HepG2 (cell line): ENCODE results near the gene ETS1. TPM values are rescaled to one million over a fixed set of nuclear protein-coding genes. Genes with fewer than 3 reads are reported as not detected.

Source experiments
- ATAC-seq: fragments of 200-7000 bp; cut with Tn5 transposase; 3 replicates; pipeline ENCODE4 v1.9.1; 2020; ENCODE audit warnings: mild to moderate bottlenecking, moderate library complexity
- BruUV-seq: library from RNA; stranded (reverse); fragments of 400-500 nt; replicated peaks from 2 replicates; lab custom pipeline; 2021; lab: Mats Ljungman, UMichigan
- CTCF ChIA-PET: fragments of 300-600 bp; formaldehyde crosslinking; extraction: SDS; loops from one replicate; lab custom pipeline; 2021; ENCODE audit warnings: low total read pairs, inconsistent platforms, low intra/inter-chr PET ratio; lab: Yijun Ruan, JAX
- POLR2A ChIA-PET: fragments of 350-600 bp; sonication (Branson Sonifier 250); formaldehyde crosslinking; loops from one replicate; lab custom pipeline; 2020; ENCODE audit warnings: antibody characterized with exemption, inconsistent platforms; lab: Yijun Ruan, JAX
- DNase-seq: peaks from one replicate; pipeline ENCODE4 v3.0.0-alpha.2; 2015; ENCODE audit warnings: low spot score
- FAIRE-seq: peaks from 3 replicates; lab custom pipeline; 2011; peaks lifted over from hg19 to GRCh38; lab: Jason Lieb, UNC
- H2AFZ ChIP-seq: one replicate; pipeline ENCODE4 v1.6.1; 2011; ENCODE audit warnings: low read length, inconsistent platforms
- H3K27ac ChIP-seq: fragments of 300-600 bp; 3 replicates; pipeline ENCODE4 v1.8.0; 2011; ENCODE audit warnings: mixed run types, mild to moderate bottlenecking, mixed read lengths, low read length, inconsistent platforms; ENCODE audit not compliant: insufficient read depth; ENCODE audit errors: extremely low read length
- H3K27me3 ChIP-seq, 2 experiments: fragments of 200-600 bp in 1 of 2; 2 replicates in 1 of 2; 3 replicates in 1 of 2; pipeline versions ENCODE4 v1.6.0 to v1.8.0; 2011; ENCODE audit warnings: low read length in 2 of 2, mild to moderate bottlenecking in 2 of 2, moderate library complexity in 2 of 2, inconsistent platforms in 1 of 2; ENCODE audit not compliant: insufficient read depth in 2 of 2, control insufficient read depth in 1 of 2
- H3K36me3 ChIP-seq, 2 experiments: fragments of 200-600 bp in 1 of 2; replicated peaks in 1 of 2; 2 replicates in 1 of 2; 3 replicates in 1 of 2; pipeline versions ENCODE4 v1.5.1 to v1.8.0; 2011; ENCODE audit warnings: low read length in 2 of 2, inconsistent platforms in 1 of 2; ENCODE audit not compliant: insufficient read depth in 2 of 2, control insufficient read depth in 1 of 2
- H3K4me1 ChIP-seq: 2 replicates; pipeline ENCODE4 v1.5.1; 2012; ENCODE audit warnings: low read length, inconsistent platforms; ENCODE audit not compliant: insufficient read depth
- H3K4me2 ChIP-seq: 2 replicates; pipeline ENCODE4 v1.6.0; 2011; ENCODE audit warnings: low read depth, low read length, inconsistent platforms
- H3K4me3 ChIP-seq, 3 experiments: fragments of 200-600 bp in 1 of 3; sonication (generic), shearing (Covaris generic) in 1 of 3; replicated peaks in 1 of 3; 2 replicates each; pipeline ENCODE4 v1.5.1; 2011 to 2016; ENCODE audit warnings: low read length in 3 of 3, inconsistent platforms in 2 of 3, low read depth in 2 of 3, mild to moderate bottlenecking in 2 of 3, control low read depth in 1 of 3, mixed read lengths in 1 of 3; ENCODE audit not compliant: insufficient read depth in 1 of 3
- H3K79me2 ChIP-seq: one replicate; pipeline ENCODE4 v1.6.1; 2011; ENCODE audit warnings: low read length, inconsistent platforms; ENCODE audit not compliant: insufficient read depth
- H3K9ac ChIP-seq: 2 replicates; pipeline ENCODE4 v1.6.0; 2011; ENCODE audit warnings: mild to moderate bottlenecking, low read depth, low read length, inconsistent platforms; ENCODE audit not compliant: insufficient read depth
- H3K9me3 ChIP-seq: 2 replicates; pipeline ENCODE4 v1.5.1; 2012; ENCODE audit warnings: mild to moderate bottlenecking, low read length
- H4K20me1 ChIP-seq: 2 replicates; pipeline ENCODE4 v1.6.0; 2011; ENCODE audit warnings: inconsistent platforms, mild to moderate bottlenecking, low read length, moderate library complexity; ENCODE audit not compliant: insufficient read depth
- ARID2 ChIP-seq: sonication (generic); formaldehyde crosslinking; IDR thresholded peaks from 2 replicates; pipeline ENCODE4 v1.8.1; 2022; ENCODE audit warnings: mild to moderate bottlenecking, missing genetic modification reagents, borderline replicate concordance
- DPF2 ChIP-seq: sonication (generic); formaldehyde crosslinking; IDR thresholded peaks from 2 replicates; pipeline ENCODE4 v1.4.0; 2020; ENCODE audit warnings: mild to moderate bottlenecking, low read depth, missing genetic modification reagents, borderline replicate concordance
- ETV5 ChIP-seq: IDR thresholded peaks from 2 replicates; pipeline ENCODE4 v1.6.1; 2018; ENCODE audit warnings: missing biosample characterization, missing genetic modification reagents, inconsistent platforms, borderline replicate concordance
- FOXC1 ChIP-seq: sonication (generic); formaldehyde crosslinking; IDR thresholded peaks from 2 replicates; pipeline ENCODE4 v1.8.0; 2022; ENCODE audit warnings: mild to moderate bottlenecking, missing genetic modification reagents, borderline replicate concordance
- FOXJ3 ChIP-seq: sonication (generic); formaldehyde crosslinking; IDR thresholded peaks from 2 replicates; pipeline ENCODE4 v1.4.0; 2020; ENCODE audit warnings: missing genetic modification reagents, mild to moderate bottlenecking, borderline replicate concordance
- GMEB1 ChIP-seq: sonication (generic); formaldehyde crosslinking; IDR thresholded peaks from 2 replicates; pipeline ENCODE4 v1.5.1; 2020; ENCODE audit warnings: missing genetic modification reagents, mild to moderate bottlenecking, borderline replicate concordance
- KLF11 ChIP-seq: IDR thresholded peaks from 2 replicates; pipeline ENCODE4 v1.6.1; 2016; ENCODE audit warnings: missing compliant biosample characterization
- KLF9 ChIP-seq: IDR thresholded peaks from 2 replicates; pipeline ENCODE4 v1.6.1; 2016; ENCODE audit warnings: low read depth
- MAZ ChIP-seq, 2 experiments: sonication (generic) in 1 of 2; formaldehyde crosslinking in 1 of 2; IDR thresholded peaks; 2 replicates each; pipeline versions ENCODE4 v1.5.0 to v1.6.1; 2012 to 2020; ENCODE audit warnings: low read depth in 2 of 2, mild to moderate bottlenecking in 2 of 2, borderline replicate concordance in 1 of 2, improper control_type of control experiment in 1 of 2, low read length in 1 of 2, missing genetic modification reagents in 1 of 2, moderate library complexity in 1 of 2
- STAG1 ChIP-seq: sonication (generic); formaldehyde crosslinking; IDR thresholded peaks from 2 replicates; pipeline ENCODE4 v1.4.0; 2020; ENCODE audit warnings: missing genetic modification reagents
- TFAP4 ChIP-seq: sonication (generic); IDR thresholded peaks from 2 replicates; pipeline ENCODE4 v1.6.1; 2016; ENCODE audit warnings: low read depth, borderline replicate concordance
- ZNF160 ChIP-seq: sonication (generic); formaldehyde crosslinking; IDR thresholded peaks from 2 replicates; pipeline ENCODE4 v1.8.0; 2022; ENCODE audit warnings: mild to moderate bottlenecking, inconsistent platforms, missing genetic modification reagents
- ZNF660 ChIP-seq: sonication (generic); formaldehyde crosslinking; IDR thresholded peaks from 2 replicates; pipeline ENCODE4 v1.5.1; 2020; ENCODE audit warnings: mild to moderate bottlenecking, low read depth, missing genetic modification reagents, borderline replicate concordance
- ZNF780A ChIP-seq: sonication (generic); formaldehyde crosslinking; IDR thresholded peaks from 2 replicates; pipeline ENCODE4 v1.8.0; 2022; ENCODE audit warnings: mild to moderate bottlenecking, missing genetic modification reagents, moderate library complexity
- ZNF782 ChIP-seq: sonication (generic); formaldehyde crosslinking; IDR thresholded peaks from 2 replicates; pipeline ENCODE4 v1.4.0; 2020; ENCODE audit warnings: missing genetic modification reagents, mild to moderate bottlenecking, borderline replicate concordance
- WGBS: methylation state at CpG from one replicate; pipeline ENCODE4 v1.1.6; 2017; ENCODE audit warnings: low lambda C conversion rate; 5-methylcytosine and 5-hydroxymethylcytosine counted together
- in situ Hi-C: cut with HindIII; loops from 2 replicates; pipeline ENCODE4 v1.10.0; 2017; ENCODE audit warnings: low pct_unique_long_range_greater_than_20kb; ENCODE audit not compliant: extremely low pct_ligation_motif_present
- intact Hi-C: fragments of 100-400 bp; cut with micrococcal nuclease; formaldehyde crosslinking; loops from one replicate; pipeline ENCODE4 v1.10.0; 2022; ENCODE audit not compliant: unreplicated experiment
- polyA plus RNA-seq, 8 experiments: library from polyadenylated mRNA; depleted of rRNA in 3 of 8; stranded (reverse) in 7 of 8; unstranded in 1 of 8; fragments of >200 nt; fragmentation: Illumina TruSeq in 4 of 8; extraction: Trizol in 4 of 8; gene quantifications; 2 replicates each; pipeline versions ENCODE4 v1.2.1 to v1.2.3, GENCODE V29; 2011 to 2016; ENCODE audit warnings: low read depth in 4 of 8, missing spikeins in 1 of 8, mixed read lengths in 1 of 8; ENCODE audit not compliant: insufficient read depth in 1 of 8
- total RNA-seq, 5 experiments: library from RNA; depleted of rRNA; stranded (reverse); fragments of >200 nt; fragmentation: Illumina TruSeq; extraction: Trizol; gene quantifications; 2 replicates each; pipeline ENCODE4 v1.2.3, GENCODE V29; 2016; ENCODE audit warnings: low read depth in 1 of 5
- TF ChIP-seq, protein P1 (sequence below), 2 experiments: sonication (generic) in 1 of 2; formaldehyde crosslinking in 1 of 2; IDR thresholded peaks; 2 replicates each; pipeline versions ENCODE4 v1.5.1 to v1.6.1; 2011 to 2020; ENCODE audit warnings: borderline replicate concordance in 1 of 2, low read depth in 1 of 2, low read length in 1 of 2, mild to moderate bottlenecking in 1 of 2, missing genetic modification reagents in 1 of 2, moderate library complexity in 1 of 2
- TF ChIP-seq, protein P2 (sequence below): sonication (generic); formaldehyde crosslinking; IDR thresholded peaks from 2 replicates; pipeline ENCODE4 v1.8.1; 2023; ENCODE audit warnings: mild to moderate bottlenecking, missing genetic modification reagents, borderline replicate concordance

The ETS1 gene
- total and polyA plus RNA-seq, 2 of the 13 experiments (the other 11 are each of a cell fraction or from before 2014, with no cell fraction given): 0.18 to 0.34 TPM

DNA sequence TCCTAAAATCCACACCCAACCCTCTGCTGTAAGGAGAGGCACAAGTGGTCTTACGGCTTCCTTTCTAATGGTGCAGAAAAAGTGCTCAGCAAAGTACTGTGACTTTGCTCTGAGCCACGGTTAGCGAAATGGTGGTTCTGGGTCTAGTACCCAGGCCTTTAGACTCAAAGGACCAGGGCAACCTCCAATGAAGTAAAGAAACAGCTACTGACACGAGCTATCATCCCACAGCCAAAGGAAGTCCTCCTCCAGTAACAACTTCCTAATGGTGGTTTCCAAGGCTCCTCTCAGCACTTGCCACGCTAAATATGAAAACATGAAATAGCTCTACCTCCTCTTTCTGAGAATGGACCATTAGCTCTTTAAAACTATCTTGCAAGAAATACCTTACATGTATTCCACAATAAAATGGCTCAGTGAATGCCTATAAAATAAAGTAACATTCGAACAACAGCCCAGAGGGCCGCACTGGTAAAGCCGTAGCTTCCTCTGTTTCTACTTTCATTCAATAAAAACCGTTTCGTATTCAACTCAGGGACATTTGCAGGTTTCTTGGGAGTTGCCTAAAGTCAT lies 122.4 kb downstream of the ETS1 start:
- intact Hi-C loops: no loop called here
- no peaks in the 10 kb centered on the region for H3K36me3 ChIP-seq

DNA sequence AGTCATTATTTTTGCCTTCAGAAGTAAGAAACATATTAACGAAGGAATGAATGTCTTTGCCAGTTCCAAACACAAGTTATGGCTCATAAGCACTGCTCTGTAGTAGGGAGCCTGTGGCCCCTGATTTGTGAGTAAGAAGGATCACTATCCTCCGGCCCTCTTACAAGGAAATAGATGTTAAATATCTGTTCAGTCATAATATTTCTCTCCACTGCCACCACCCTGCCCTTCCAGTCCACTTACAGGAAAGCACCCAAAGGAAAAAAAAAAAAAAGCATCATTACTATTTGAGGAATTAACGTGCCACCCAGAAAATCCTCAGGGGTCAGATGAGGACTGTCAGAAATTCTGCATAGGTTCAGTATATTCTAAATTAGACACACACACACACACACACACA lies 123.4 kb downstream of the ETS1 start:
- CTCF ChIA-PET: no interaction called here
- Histone ChIP-seq H3K79me2 (no peaks in the 10 kb centered on the region), H2AFZ (no peak overlapping the region), H3K4me1 (peaks cover 18% of the 10 kb centered on the region), H3K4me2 (no peak overlapping the region), H3K27ac (no peak overlapping the region), H3K9ac (no peak overlapping the region), H3K9me3 (no peaks in the 10 kb centered on the region), H4K20me1 (no peaks in the 10 kb centered on the region), H3K4me3 (no peak overlapping the region), H3K36me3 (no peaks in the 10 kb centered on the region), H3K27me3 (no peaks in the 10 kb centered on the region)
- WGBS: 30% methylated on average over 3 of the region's 3 CpGs
- ATAC-seq (no peak), FAIRE-seq (no peak), DNase-seq (no peak)
- POLR2A ChIA-PET: no interaction called here
- BruUV-seq: no TSS peak
- intact Hi-C loops: no loop called here
- in situ Hi-C loops: no loop called here
- TF ChIP-seq GMEB1 (CRISPR knock-in tag) (no peak), ZNF660 (CRISPR knock-in tag) (no peak), TFAP4 (no peak), FOXC1 (CRISPR knock-in tag) (no peak)
- TF ChIP-seq, protein P1, sequence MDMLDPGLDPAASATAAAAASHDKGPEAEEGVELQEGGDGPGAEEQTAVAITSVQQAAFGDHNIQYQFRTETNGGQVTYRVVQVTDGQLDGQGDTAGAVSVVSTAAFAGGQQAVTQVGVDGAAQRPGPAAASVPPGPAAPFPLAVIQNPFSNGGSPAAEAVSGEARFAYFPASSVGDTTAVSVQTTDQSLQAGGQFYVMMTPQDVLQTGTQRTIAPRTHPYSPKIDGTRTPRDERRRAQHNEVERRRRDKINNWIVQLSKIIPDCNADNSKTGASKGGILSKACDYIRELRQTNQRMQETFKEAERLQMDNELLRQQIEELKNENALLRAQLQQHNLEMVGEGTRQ (IDR thresholded peaks at IDR 0.05; ENCODE audit: low read depth, low read length): no peak
- TF ChIP-seq, protein P1 (CRISPR knock-in tag; IDR thresholded peaks at IDR 0.05; ENCODE audit: borderline replicate concordance): no peak

More for the DNA sequence above, 122.4 kb downstream of the ETS1 start:
- no peak overlapping the region for H2AFZ ChIP-seq
- TF ChIP-seq ZNF782: no peak
- no peak for TF ChIP-seq KLF9
- no peak for TF ChIP-seq STAG1 (CRISPR knock-in tag)
- TF ChIP-seq KLF11 (CRISPR knock-in tag): no peak
- TF ChIP-seq ZNF780A (CRISPR knock-in tag): no peak
- TF ChIP-seq, protein P2, sequence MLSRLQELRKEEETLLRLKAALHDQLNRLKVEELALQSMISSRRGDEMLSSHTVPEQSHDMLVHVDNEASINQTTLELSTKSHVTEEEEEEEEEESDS (CRISPR knock-in tag): no peak
- no peak for TF ChIP-seq DPF2 (CRISPR knock-in tag)
- no peak for TF ChIP-seq ZNF160
- TF ChIP-seq ETV5 (CRISPR knock-in tag): no peak
- TF ChIP-seq FOXJ3 (CRISPR knock-in tag): no peak
- no peak for TF ChIP-seq MAZ (IDR thresholded peaks at IDR 0.05; ENCODE audit: borderline replicate concordance, low read depth, low read length)
- no peak for TF ChIP-seq MAZ (CRISPR knock-in tag; IDR thresholded peaks at IDR 0.05; ENCODE audit: low read depth)
- no peak for TF ChIP-seq ARID2 (CRISPR knock-in tag)
- no peak overlapping the region for H3K4me3 ChIP-seq
- POLR2A ChIA-PET: interaction anchor here (1.0 kb wide), 1 partner anchor 13 kb away, joined by 3 read pairs; no protein-coding TSS in a partner anchor
- no peak for FAIRE-seq
- H3K9ac ChIP-seq: no peak overlapping the region
- no peaks in the 10 kb centered on the region for H4K20me1 ChIP-seq
- no peaks in the 10 kb centered on the region; a peak in 1 of 5 replicates for H3K27me3 ChIP-seq
- CTCF ChIA-PET: no interaction called here
- no TSS peak for BruUV-seq
- H3K4me1 ChIP-seq: peaks cover 18% of the 10 kb centered on the region
- WGBS: 70% methylated on average over 9 of the region's 10 CpGs
- H3K27ac ChIP-seq: no peak overlapping the region
- H3K79me2 ChIP-seq: no peaks in the 10 kb centered on the region
- H3K4me2 ChIP-seq: no peak overlapping the region
- DNase-seq: no peak
- in situ Hi-C loops: no loop called here
- H3K9me3 ChIP-seq: no peaks in the 10 kb centered on the region
- ATAC-seq: no peak
